Measurements from ENCODE around the gene DDX17. TPM values are rescaled to one million over a fixed set of nuclear protein-coding genes. Genes with fewer than 3 reads are reported as not detected.
A peak's percentile ranks its signal among the peaks of the same experiment; 100 is the strongest.

DDX17 gene
- total and polyA plus RNA-seq, 2 donors (not counting 1 experiment from before 2014, with no cell fraction given), result 325 to 362 TPM

DNA sequence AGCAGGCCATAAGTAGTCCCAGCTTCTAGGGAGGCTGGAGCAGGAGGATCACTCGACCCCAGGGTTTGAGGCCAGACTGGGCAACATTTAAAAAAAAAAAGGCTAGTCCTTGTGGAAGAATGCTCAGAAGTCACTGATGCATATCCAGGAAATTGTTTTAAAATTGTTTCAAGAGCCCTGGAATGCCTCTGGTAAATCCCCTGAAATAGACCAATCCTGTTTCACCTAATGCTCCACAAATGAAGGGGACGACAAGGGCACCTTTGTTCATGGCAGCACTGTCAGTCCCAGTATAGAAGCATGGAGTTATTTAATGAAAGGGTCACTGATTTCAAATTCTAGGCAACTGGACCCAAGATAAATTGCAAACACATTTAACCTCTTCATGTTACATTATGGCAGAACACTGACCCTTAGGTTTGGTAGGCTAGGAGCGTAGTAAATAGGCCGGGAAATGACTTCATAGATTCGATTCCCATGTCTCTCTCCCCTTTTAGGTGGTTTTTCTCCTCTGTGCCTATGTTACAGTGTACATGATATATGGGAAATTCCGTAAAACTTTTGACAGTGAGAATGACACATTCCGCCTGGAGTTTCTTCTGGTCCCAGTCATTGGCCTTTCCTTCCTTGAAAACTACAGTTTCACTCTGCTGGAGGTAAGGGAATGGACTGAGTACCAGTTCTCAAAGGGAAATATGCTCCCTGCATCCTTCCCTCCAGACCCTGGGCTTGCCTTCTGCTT lies 26.8 kb downstream of the DDX17 start:
- Histone ChIP-seq H3K27me3 (ENCODE audit: control insufficient read depth, insufficient read depth, low read length) (no peaks in the 10 kb centered on the region), H3K27ac (ENCODE audit: insufficient read depth, low read length) (no peak overlapping the region), H4K20me1 (ENCODE audit: control insufficient read depth, extremely low read depth, insufficient read depth, low read length) (no peaks in the 10 kb centered on the region), H3K4me3 (replicated peaks in 1 of 4; ENCODE audit: control extremely low read depth in 1 of 4, insufficient read depth in 1 of 4, low read depth in 3 of 4, low read length in 4 of 4) (no peak overlapping the region), H3K4me2 (ENCODE audit: extremely low read depth, insufficient read depth, low read length) (no peak overlapping the region), H3K79me2 (ENCODE audit: control insufficient read depth, insufficient read depth, low read length) (no peaks in the 10 kb centered on the region), H2AFZ (ENCODE audit: low read length) (no peak overlapping the region), H3K36me3 (ENCODE audit: control insufficient read depth, insufficient read depth, low read length) (peaks cover 12% of the 10 kb centered on the region), H3K9ac (ENCODE audit: insufficient read depth, low read length) (no peak overlapping the region), H3K9me3 (ENCODE audit: control insufficient read depth, insufficient read depth, low read depth, low read length) (no peaks in the 10 kb centered on the region), H3K4me1 (ENCODE audit: control insufficient read depth, extremely low read depth, insufficient read depth, low read length) (peaks cover 5% of the 10 kb centered on the region)
- peak in 1 of 2 donors; percentile 49 for DNase-seq (ENCODE audit: low read depth in 2 of 2)
- TF ChIP-seq, protein P1, sequence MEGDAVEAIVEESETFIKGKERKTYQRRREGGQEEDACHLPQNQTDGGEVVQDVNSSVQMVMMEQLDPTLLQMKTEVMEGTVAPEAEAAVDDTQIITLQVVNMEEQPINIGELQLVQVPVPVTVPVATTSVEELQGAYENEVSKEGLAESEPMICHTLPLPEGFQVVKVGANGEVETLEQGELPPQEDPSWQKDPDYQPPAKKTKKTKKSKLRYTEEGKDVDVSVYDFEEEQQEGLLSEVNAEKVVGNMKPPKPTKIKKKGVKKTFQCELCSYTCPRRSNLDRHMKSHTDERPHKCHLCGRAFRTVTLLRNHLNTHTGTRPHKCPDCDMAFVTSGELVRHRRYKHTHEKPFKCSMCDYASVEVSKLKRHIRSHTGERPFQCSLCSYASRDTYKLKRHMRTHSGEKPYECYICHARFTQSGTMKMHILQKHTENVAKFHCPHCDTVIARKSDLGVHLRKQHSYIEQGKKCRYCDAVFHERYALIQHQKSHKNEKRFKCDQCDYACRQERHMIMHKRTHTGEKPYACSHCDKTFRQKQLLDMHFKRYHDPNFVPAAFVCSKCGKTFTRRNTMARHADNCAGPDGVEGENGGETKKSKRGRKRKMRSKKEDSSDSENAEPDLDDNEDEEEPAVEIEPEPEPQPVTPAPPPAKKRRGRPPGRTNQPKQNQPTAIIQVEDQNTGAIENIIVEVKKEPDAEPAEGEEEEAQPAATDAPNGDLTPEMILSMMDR (conservative IDR thresholded peaks at IDR 0.05 in 1 of 2, IDR thresholded peaks at IDR 0.05 in 1 of 2; ENCODE audit: low read depth in 1 of 2, low read length in 2 of 2), result no peak
- TF ChIP-seq EZH2 (IDR thresholded peaks at IDR 0.05; ENCODE audit: low read length, missing control alignments), result no peak

DNA sequence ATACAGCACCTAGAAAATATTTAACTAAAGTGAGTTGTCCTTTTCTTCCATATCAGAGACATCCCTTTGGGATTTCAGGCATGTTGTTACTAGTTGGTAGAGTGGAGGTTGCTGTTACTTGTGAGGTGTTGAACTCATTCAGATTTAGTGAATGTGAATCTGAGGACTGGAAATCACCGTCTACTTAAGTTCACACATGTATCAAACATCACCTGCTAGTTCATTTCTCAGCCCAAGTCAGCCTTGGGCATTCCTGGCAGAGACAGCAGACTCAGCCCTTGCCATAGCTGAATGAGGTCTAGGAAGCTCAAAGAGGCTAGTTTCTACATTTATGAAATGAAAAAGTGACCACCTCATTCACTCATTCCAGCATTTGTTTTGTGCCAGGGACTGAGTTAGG lies 28.5 kb downstream of the DDX17 start:
- no peaks in the 10 kb centered on the region for H4K20me1 ChIP-seq (ENCODE audit: control insufficient read depth, extremely low read depth, insufficient read depth, low read length)

DNA sequence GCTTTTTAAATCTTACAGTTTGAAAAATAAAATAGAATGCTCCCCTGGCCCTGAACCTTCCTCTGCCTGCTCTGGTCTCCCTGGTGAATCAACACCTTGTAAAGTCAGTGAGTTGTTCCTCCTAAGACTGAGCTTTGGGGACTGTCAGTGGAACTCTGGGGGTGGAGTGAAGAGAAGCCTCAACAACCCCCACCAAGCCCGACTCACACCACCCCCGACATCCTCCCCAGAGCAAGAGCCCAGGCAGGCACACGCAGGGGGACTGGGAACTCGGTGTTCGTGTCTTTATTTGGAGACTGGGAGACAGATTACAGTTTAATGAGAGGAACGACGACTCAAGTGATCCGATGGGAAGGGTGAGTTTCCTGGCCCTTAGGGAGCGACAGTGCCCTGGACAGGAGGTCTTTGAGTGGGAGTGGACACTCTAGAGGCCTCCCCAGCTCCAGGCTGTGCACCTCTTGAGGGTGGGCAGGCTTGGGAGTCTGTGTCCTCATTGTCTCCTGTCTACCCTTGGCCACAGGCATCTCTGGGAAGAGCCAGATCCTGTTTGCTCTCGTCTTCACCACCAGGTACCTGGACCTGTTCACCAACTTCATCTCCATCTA lies 32.0 kb downstream of the DDX17 start:
- Histone ChIP-seq H3K9me3 (ENCODE audit: control insufficient read depth, insufficient read depth, low read depth, low read length) (no peaks in the 10 kb centered on the region), H3K27me3 (ENCODE audit: control insufficient read depth, insufficient read depth, low read length) (no peaks in the 10 kb centered on the region), H3K4me3 (replicated peaks in 1 of 4; ENCODE audit: control extremely low read depth in 1 of 4, insufficient read depth in 1 of 4, low read depth in 3 of 4, low read length in 4 of 4) (no peak overlapping the region), H3K27ac (ENCODE audit: insufficient read depth, low read length) (no peak overlapping the region), H3K79me2 (ENCODE audit: control insufficient read depth, insufficient read depth, low read length) (peaks cover 4% of the 10 kb centered on the region), H3K4me1 (ENCODE audit: control insufficient read depth, extremely low read depth, insufficient read depth, low read length) (peaks cover 3% of the 10 kb centered on the region), H2AFZ (ENCODE audit: low read length) (no peak overlapping the region), H4K20me1 (ENCODE audit: control insufficient read depth, extremely low read depth, insufficient read depth, low read length) (no peaks in the 10 kb centered on the region), H3K36me3 (ENCODE audit: control insufficient read depth, insufficient read depth, low read length) (peaks cover 7% of the 10 kb centered on the region), H3K4me2 (ENCODE audit: extremely low read depth, insufficient read depth, low read length) (no peak overlapping the region), H3K9ac (ENCODE audit: insufficient read depth, low read length) (no peak overlapping the region)
- TF ChIP-seq, protein P1 (conservative IDR thresholded peaks at IDR 0.05 in 1 of 2, IDR thresholded peaks at IDR 0.05 in 1 of 2; ENCODE audit: low read depth in 1 of 2, low read length in 2 of 2), result no peak
- TF ChIP-seq EZH2 (IDR thresholded peaks at IDR 0.05; ENCODE audit: low read length, missing control alignments), result no peak
- no peak for DNase-seq (ENCODE audit: low read depth in 2 of 2)

More for the DNA sequence above, 28.5 kb downstream of the DDX17 start:
- no peak for DNase-seq (ENCODE audit: low read depth in 2 of 2)
- TF ChIP-seq, protein P1 (conservative IDR thresholded peaks at IDR 0.05 in 1 of 2, IDR thresholded peaks at IDR 0.05 in 1 of 2; ENCODE audit: low read depth in 1 of 2, low read length in 2 of 2), result no peak
- no peak for TF ChIP-seq EZH2 (IDR thresholded peaks at IDR 0.05; ENCODE audit: low read length, missing control alignments)
- Histone ChIP-seq H2AFZ (ENCODE audit: low read length) (no peak overlapping the region), H3K79me2 (ENCODE audit: control insufficient read depth, insufficient read depth, low read length) (no peaks in the 10 kb centered on the region), H3K36me3 (ENCODE audit: control insufficient read depth, insufficient read depth, low read length) (peaks cover 12% of the 10 kb centered on the region), H3K27me3 (ENCODE audit: control insufficient read depth, insufficient read depth, low read length) (no peaks in the 10 kb centered on the region), H3K4me3 (replicated peaks in 1 of 4; ENCODE audit: control extremely low read depth in 1 of 4, insufficient read depth in 1 of 4, low read depth in 3 of 4, low read length in 4 of 4) (no peak overlapping the region), H3K9me3 (ENCODE audit: control insufficient read depth, insufficient read depth, low read depth, low read length) (no peaks in the 10 kb centered on the region), H3K4me1 (ENCODE audit: control insufficient read depth, extremely low read depth, insufficient read depth, low read length) (peaks cover 5% of the 10 kb centered on the region), H3K9ac (ENCODE audit: insufficient read depth, low read length) (no peak overlapping the region), H3K27ac (ENCODE audit: insufficient read depth, low read length) (no peak overlapping the region), H3K4me2 (ENCODE audit: extremely low read depth, insufficient read depth, low read length) (no peak overlapping the region)
